Activated naive CD8-positive, alpha-beta T cell (primary cell): ENCODE results near the gene SLC16A12.

ENCODE experiments used
- H3K27ac Mint-ChIP-seq: one replicate; pipeline ENCODE4 v1.8.0; 2021; ENCODE audit warnings: mixed read lengths
- H3K27me3 Mint-ChIP-seq: one replicate; pipeline ENCODE4 v1.8.0; 2021; ENCODE audit warnings: mixed read lengths
- H3K36me3 Mint-ChIP-seq: one replicate; pipeline ENCODE4 v1.8.0; 2021; ENCODE audit warnings: mixed read lengths
- H3K4me1 Mint-ChIP-seq: one replicate; pipeline ENCODE4 v1.8.0; 2021; ENCODE audit warnings: low read depth, mixed read lengths
- H3K4me3 Mint-ChIP-seq: one replicate; pipeline ENCODE4 v1.8.0; 2021; ENCODE audit warnings: mild to moderate bottlenecking, mixed read lengths
- H3K9me3 Mint-ChIP-seq: one replicate; pipeline ENCODE4 v1.8.0; 2021; ENCODE audit warnings: low read depth, mixed read lengths

Gene SLC16A12

GRCh38 chr10:89505640-89506275 lies 29.6 kb downstream of the SLC16A12 start:
- Mint-ChIP-seq H3K36me3 (no peaks in the 10 kb centered on the region), H3K27ac (no peak overlapping the region), H3K27me3 (no peaks in the 10 kb centered on the region), H3K9me3 (no peaks in the 10 kb centered on the region), H3K4me3 (no peak overlapping the region), H3K4me1 (peaks cover 9% of the 10 kb centered on the region)

DNA sequence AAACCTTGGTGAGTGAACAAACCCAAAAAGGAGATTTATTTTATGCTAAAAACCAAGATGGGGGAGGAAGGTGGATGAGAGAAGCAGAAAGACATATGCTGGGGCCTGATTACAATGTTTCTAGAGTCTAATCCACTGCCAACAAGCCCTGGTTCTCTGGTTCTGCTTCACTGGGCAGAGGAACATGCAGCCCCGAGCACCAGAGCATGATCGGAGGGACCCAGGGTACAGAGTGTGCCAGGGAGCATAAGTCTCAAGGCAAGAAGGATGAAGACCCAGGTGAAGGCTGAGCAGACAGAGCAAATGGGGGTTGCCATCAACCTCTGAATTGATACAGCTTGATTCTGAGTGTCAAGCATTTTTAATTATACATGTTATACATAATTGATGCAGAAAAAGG lies 30.7 kb downstream of the SLC16A12 start:
- Mint-ChIP-seq H3K4me3 (no peak overlapping the region), H3K27me3 (no peaks in the 10 kb centered on the region), H3K4me1 (peaks cover 9% of the 10 kb centered on the region), H3K9me3 (no peaks in the 10 kb centered on the region), H3K36me3 (no peaks in the 10 kb centered on the region), H3K27ac (no peak overlapping the region)

DNA sequence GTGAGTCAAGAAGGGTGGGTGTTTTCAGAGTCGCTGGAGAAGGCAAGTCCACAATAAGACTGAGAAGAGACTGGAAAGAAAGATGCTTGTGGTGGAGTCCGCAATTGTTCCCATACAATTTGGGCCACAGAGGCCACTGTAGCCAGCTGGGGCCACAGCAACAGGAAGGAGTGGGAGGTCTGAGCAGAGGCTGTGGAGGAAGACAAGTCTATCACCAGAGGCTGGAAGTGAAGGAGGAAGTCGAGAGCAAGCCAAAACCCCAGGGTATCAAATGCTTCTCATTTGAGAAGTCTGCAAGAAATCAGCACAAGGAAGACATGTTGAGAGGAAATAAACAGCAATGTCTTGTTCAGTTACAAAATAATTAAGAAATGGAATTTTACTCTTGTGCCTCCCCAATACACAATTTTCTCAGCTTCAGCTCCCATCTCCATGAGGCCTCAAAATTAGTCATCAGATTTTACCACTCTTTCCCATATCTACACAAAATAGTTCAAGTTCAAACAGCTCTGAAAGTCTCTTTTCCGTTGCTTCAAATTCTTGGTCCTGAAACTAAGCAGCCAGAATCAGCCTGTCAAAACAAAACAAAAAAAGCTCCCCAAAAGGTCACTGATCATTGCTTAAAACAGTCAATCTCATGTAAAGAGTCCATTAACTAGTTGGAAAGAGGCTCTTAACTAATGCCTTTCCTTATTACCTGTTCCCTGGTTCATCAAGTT lies 31.6 kb downstream of the SLC16A12 start:
- H3K27ac Mint-ChIP-seq, result no peak overlapping the region

DNA sequence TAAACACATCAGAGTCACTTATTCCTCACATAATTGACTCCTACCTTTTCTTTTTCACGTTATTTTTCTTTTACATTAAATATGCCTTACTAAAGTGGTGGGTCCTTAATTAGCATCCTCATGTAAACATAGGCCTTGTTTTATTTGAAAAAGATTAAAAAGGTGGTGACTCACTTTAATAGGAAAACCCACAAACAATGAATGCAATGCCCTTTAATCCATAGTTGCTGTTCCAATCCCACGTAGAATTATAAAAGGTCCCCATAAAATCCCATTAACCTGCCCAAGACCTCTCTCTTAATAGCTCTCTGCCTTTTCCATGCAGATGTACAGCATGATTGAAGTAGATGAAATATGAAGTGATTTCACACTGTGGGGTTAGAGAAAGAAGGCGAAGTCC lies 32.2 kb downstream of the SLC16A12 start:
- H3K4me1 Mint-ChIP-seq, result peaks cover 9% of the 10 kb centered on the region
- H3K36me3 Mint-ChIP-seq, result no peaks in the 10 kb centered on the region
- H3K9me3 Mint-ChIP-seq, result no peaks in the 10 kb centered on the region
- H3K4me3 Mint-ChIP-seq, result no peak overlapping the region
- no peaks in the 10 kb centered on the region for H3K27me3 Mint-ChIP-seq
- no peak overlapping the region for H3K27ac Mint-ChIP-seq

More for the DNA sequence above, 31.6 kb downstream of the SLC16A12 start:
- Mint-ChIP-seq H3K27me3 (no peaks in the 10 kb centered on the region), H3K9me3 (no peaks in the 10 kb centered on the region), H3K4me3 (no peak overlapping the region), H3K4me1 (peaks cover 9% of the 10 kb centered on the region), H3K36me3 (no peaks in the 10 kb centered on the region)

- H3K27ac Mint-ChIP-seq, result no peak overlapping the region
- no peaks in the 10 kb centered on the region for H3K36me3 Mint-ChIP-seq
- H3K4me1 Mint-ChIP-seq, result peaks cover 9% of the 10 kb centered on the region
- H3K4me3 Mint-ChIP-seq, result no peak overlapping the region
- no peaks in the 10 kb centered on the region for H3K27me3 Mint-ChIP-seq
- no peaks in the 10 kb centered on the region for H3K9me3 Mint-ChIP-seq
These were observed 32.8 kb downstream of the SLC16A12 start for GRCh38 chr10:89502549-89502948.

DNA sequence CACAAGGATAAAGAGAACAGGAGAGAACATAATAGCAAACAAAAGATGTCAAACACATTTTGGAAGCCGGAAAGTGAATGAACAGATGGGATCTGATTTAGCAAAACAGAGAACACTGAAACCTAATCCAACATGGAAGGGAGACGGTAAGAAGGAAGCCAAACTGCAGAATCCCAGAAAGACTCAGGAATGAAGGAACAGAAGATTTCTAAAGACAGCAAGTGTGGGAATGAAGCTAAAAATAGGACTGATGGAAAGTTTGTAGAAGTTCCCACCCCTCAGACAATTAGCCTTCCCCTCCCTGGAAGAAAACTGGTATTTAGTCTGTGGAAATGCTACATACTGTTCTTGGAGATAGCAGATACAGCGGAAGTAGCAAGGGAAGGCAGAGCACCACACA lies 40.8 kb downstream of the SLC16A12 start:
- no peaks in the 10 kb centered on the region for H3K9me3 Mint-ChIP-seq
- H3K36me3 Mint-ChIP-seq, result no peaks in the 10 kb centered on the region
- peaks cover 2% of the 10 kb centered on the region for H3K27me3 Mint-ChIP-seq
- no peak overlapping the region for H3K4me3 Mint-ChIP-seq
- H3K27ac Mint-ChIP-seq, result no peak overlapping the region
- no peaks in the 10 kb centered on the region for H3K4me1 Mint-ChIP-seq

DNA sequence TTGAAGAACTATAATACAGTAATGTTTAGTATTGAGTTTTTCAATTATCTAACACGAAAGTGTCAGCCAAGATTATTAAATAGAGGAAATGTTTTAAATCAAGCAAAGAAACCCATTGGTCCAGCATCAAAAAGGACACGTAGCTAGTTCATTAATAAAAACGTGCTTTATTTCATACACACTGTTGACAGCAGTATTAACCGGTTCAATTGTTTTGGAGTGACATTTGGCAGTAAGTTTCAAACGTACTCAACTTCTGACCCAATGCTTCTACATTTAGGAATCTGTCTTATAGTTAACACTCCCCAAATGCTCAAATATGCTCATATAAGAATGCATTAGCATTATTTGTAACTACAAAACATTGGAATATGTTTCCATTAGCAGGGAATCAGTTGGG lies 41.3 kb downstream of the SLC16A12 start:
- Mint-ChIP-seq H3K27me3 (peaks cover 2% of the 10 kb centered on the region), H3K9me3 (no peaks in the 10 kb centered on the region), H3K4me1 (no peaks in the 10 kb centered on the region), H3K36me3 (no peaks in the 10 kb centered on the region), H3K27ac (no peak overlapping the region), H3K4me3 (no peak overlapping the region)

GRCh38 chr10:89491932-89492331 lies 43.5 kb downstream of the SLC16A12 start:
- Mint-ChIP-seq H3K27ac (no peak overlapping the region), H3K4me1 (no peaks in the 10 kb centered on the region), H3K9me3 (no peaks in the 10 kb centered on the region), H3K36me3 (no peaks in the 10 kb centered on the region), H3K27me3 (peaks cover 5% of the 10 kb centered on the region), H3K4me3 (no peak overlapping the region)

DNA sequence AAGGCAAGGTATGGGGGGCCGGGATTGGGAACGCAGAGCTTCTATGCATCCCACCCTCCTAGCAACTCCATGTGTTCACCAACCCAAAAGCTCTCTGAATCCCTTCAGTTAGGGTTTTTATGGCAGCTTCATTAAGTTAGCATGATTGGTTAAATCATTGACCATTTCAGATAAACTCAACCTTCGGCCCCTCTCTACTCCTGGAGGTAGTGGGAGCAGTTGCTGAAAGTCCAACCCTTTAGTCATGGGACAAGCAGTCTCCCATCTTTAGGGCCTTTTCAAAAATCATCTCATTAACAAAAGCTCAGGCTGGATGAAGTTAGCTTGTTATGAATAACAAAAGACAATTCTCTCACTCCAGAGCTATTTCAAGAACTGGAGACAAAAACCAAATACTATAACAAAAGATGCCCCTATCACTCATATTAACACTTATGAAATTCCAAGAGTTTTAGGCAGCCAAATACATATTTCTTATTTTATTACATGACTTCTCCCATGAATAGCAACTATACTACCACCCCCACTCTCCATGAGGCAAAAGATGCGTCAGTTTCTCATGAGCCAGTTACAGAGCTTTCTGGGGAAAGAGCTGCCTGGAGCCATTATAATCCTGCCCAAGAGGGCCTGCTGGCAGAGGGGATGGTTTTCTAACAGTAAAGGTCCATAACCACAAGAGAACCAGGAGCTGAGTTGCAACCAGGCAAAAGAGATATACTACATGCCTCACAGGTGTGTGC lies 44.6 kb downstream of the SLC16A12 start:
- Mint-ChIP-seq H3K27me3 (peaks cover 8% of the 10 kb centered on the region), H3K4me3 (no peak overlapping the region), H3K27ac (no peak overlapping the region), H3K4me1 (no peaks in the 10 kb centered on the region), H3K36me3 (no peaks in the 10 kb centered on the region), H3K9me3 (no peaks in the 10 kb centered on the region)

GRCh38 chr10:89482256-89482655 lies 53.1 kb downstream of the SLC16A12 start:
- Mint-ChIP-seq H3K27ac (no peak overlapping the region), H3K27me3 (peaks cover 15% of the 10 kb centered on the region), H3K4me3 (no peak overlapping the region), H3K36me3 (no peaks in the 10 kb centered on the region), H3K9me3 (no peaks in the 10 kb centered on the region), H3K4me1 (no peaks in the 10 kb centered on the region)

DNA sequence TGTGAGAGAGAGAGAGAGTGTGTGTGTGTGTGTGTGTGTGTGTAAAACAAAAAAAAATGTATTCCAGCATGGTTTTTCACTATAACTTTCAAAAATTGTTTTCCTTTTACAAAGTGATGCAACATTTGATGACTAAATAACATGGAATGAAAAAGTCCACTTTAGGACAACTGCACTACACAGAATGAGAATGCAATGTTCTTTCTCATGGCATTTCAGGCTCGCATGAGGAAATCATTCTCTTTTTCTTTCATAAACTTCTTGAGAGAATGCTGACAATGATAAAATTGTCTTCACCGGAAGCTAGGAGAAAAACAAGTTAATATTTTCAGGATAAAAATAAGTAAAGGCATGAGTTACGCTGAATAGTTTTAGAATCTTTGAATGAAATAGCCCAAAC lies 53.7 kb downstream of the SLC16A12 start:
- no peaks in the 10 kb centered on the region for H3K9me3 Mint-ChIP-seq
- no peaks in the 10 kb centered on the region for H3K36me3 Mint-ChIP-seq
- peaks cover 9% of the 10 kb centered on the region for H3K27me3 Mint-ChIP-seq
- H3K27ac Mint-ChIP-seq, result no peak overlapping the region
- H3K4me1 Mint-ChIP-seq, result no peaks in the 10 kb centered on the region
- H3K4me3 Mint-ChIP-seq, result no peak overlapping the region

DNA sequence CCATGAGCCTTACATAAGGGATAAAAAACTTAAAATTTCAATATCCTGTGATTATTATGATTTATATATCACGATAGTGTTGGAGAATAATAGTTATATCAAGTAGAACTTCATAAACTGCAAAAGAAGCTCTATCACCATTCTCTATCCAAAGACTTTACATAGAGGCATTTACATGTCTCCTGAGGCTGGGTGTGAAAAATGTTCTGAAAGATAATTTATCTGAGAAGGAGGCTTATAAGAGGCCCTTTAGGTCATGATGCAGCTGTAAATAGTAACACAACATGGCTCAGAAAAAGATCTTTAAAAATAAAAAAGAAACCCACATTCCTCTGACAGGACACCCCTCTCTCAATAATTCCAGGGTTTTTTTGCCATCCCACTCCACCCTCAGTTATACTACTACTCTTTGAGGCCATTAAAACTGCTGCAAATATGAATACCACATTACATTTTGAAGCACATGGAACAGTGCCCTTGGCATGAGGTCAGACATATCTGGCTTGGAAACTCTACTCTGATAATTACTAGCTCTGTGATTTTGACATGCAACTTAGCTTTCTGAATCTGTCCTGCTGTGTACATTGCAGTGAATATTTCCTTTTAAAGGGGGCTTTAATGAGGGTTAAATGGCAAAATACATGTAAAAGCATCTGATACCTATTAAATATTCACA lies 55.5 kb downstream of the SLC16A12 start:
- no peak overlapping the region for H3K4me3 Mint-ChIP-seq
- H3K4me1 Mint-ChIP-seq, result no peaks in the 10 kb centered on the region
- H3K27ac Mint-ChIP-seq, result no peak overlapping the region
- peaks cover 8% of the 10 kb centered on the region for H3K27me3 Mint-ChIP-seq
- H3K36me3 Mint-ChIP-seq, result no peaks in the 10 kb centered on the region
- no peaks in the 10 kb centered on the region for H3K9me3 Mint-ChIP-seq

- Mint-ChIP-seq H3K27ac (no peak overlapping the region), H3K27me3 (peaks cover 8% of the 10 kb centered on the region), H3K4me3 (no peak overlapping the region), H3K9me3 (no peaks in the 10 kb centered on the region), H3K4me1 (no peaks in the 10 kb centered on the region), H3K36me3 (no peaks in the 10 kb centered on the region)
These were observed 56.4 kb downstream of the SLC16A12 start for GRCh38 chr10:89478739-89479654.

DNA sequence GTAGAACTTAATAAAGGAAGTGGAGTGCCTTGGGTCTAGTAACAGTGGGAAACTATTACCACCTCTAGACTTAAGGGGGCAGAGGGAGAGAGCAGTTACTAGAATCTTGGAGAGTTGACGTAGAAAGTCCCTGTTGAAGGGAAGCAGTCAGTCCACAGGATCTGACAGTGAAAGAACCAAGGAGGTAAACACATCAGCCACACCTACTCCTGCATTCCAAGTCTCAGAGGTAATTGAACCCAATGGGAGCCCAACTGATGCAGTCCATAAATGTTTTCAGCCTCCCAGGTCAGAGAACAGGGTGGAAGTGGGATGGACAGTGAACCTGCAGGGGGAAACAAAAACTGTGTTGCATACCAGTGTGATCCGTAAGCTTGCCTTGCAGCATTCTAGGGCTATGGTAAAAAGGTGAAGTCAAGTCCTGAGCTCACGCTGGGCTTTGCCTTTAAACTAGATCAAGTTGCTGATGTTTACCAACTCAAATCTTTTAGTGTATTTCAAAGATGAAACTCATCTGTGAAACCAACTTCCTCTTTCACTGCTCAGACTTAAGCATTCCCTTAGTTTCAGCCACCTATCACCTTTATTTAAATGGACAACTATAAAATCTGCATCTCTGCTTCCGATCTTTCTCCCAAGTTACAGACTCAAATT lies 57.2 kb downstream of the SLC16A12 start:
- H3K4me3 Mint-ChIP-seq, result no peak overlapping the region
- H3K4me1 Mint-ChIP-seq, result no peaks in the 10 kb centered on the region
- H3K27ac Mint-ChIP-seq, result no peak overlapping the region
- no peaks in the 10 kb centered on the region for H3K36me3 Mint-ChIP-seq
- H3K9me3 Mint-ChIP-seq, result no peaks in the 10 kb centered on the region
- peaks cover 6% of the 10 kb centered on the region for H3K27me3 Mint-ChIP-seq
